DMS53 (cell line): ENCODE data around the gene NRF1.
"Not testable (repeated sequence)": the region's sequence is repeated elsewhere in the genome, so short reads cannot be mapped to it uniquely, and the experiment has no call there.

Source experiments
- DNase-seq: peaks from one replicate; lab custom pipeline; 2025; lab: John Stamatoyannopoulos, UW

The NRF1 gene

GRCh38 chr7:129611246-129612111, at the start of gene NRF1:
Gene NRF1 (plus strand): TSS chr7:129611720. CDS start chr7:129657352, 45,632 bp downstream.
- DNase-seq, result peak; percentile 98

- DNase-seq, result not testable (repeated sequence)
These were observed 45.2 kb upstream of the NRF1 start for GRCh38 chr7:129566323-129566722.

- DNase-seq, result no peak
These were observed 44.1 kb upstream of the NRF1 start for GRCh38 chr7:129567377-129567776.

- DNase-seq, result no peak
These were observed 43.3 kb upstream of the NRF1 start for GRCh38 chr7:129568240-129568639.

GRCh38 chr7:129569326-129569725, 42.2 kb upstream of the NRF1 start:
- no peak for DNase-seq

- DNase-seq, result peak; percentile 59
These were observed 41.7 kb upstream of the NRF1 start for GRCh38 chr7:129569811-129570215.

- no peak for DNase-seq
These were observed 40.3 kb upstream of the NRF1 start for GRCh38 chr7:129571201-129571600.

- DNase-seq, result no peak
These were observed 39.3 kb upstream of the NRF1 start for GRCh38 chr7:129572205-129572604.

- peak; percentile 56 for DNase-seq
These were observed 37.0 kb upstream of the NRF1 start for GRCh38 chr7:129574487-129574886.

GRCh38 chr7:129575699-129576098, 35.8 kb upstream of the NRF1 start:
- DNase-seq, result no peak

- no peak for DNase-seq
These were observed 35.4 kb upstream of the NRF1 start for GRCh38 chr7:129576138-129576537.

- no peak for DNase-seq
These were observed 32.7 kb upstream of the NRF1 start for GRCh38 chr7:129578829-129579228.

- DNase-seq, result peak; percentile 76
These were observed 25.3 kb upstream of the NRF1 start for GRCh38 chr7:129586179-129586578.

GRCh38 chr7:129588268-129588667, 23.3 kb upstream of the NRF1 start:
- DNase-seq, result no peak

- DNase-seq, result no peak
These were observed 19.7 kb upstream of the NRF1 start for GRCh38 chr7:129591868-129592267.

GRCh38 chr7:129596386-129596785, 15.1 kb upstream of the NRF1 start:
- not testable (repeated sequence) for DNase-seq

- DNase-seq, result no peak
These were observed 13.8 kb upstream of the NRF1 start for GRCh38 chr7:129597672-129598071.

- no peak for DNase-seq
These were observed 12.3 kb upstream of the NRF1 start for GRCh38 chr7:129599174-129599573.

- not testable (repeated sequence) for DNase-seq
These were observed 7.9 kb upstream of the NRF1 start for GRCh38 chr7:129603594-129603993.

- not testable (repeated sequence) for DNase-seq
These were observed 7.5 kb upstream of the NRF1 start for GRCh38 chr7:129604021-129604420.

- no peak for DNase-seq
These were observed 6.6 kb upstream of the NRF1 start for GRCh38 chr7:129604713-129605437.

- no peak for DNase-seq
These were observed 5.4 kb upstream of the NRF1 start for GRCh38 chr7:129605960-129606614.

- DNase-seq, result no peak
These were observed 4.7 kb upstream of the NRF1 start for GRCh38 chr7:129606803-129607202.
